ENCODE results near the gene CERS6. TPM values are rescaled to one million over a fixed set of nuclear protein-coding genes. Genes with fewer than 3 reads are reported as not detected.

Gene CERS6
- total and polyA plus RNA-seq, 10 of the 15 experiments (the other 5 are each of a cell fraction or from before 2014, with no cell fraction given): 1.3 to 20.4 (median 14.1) TPM

DNA sequence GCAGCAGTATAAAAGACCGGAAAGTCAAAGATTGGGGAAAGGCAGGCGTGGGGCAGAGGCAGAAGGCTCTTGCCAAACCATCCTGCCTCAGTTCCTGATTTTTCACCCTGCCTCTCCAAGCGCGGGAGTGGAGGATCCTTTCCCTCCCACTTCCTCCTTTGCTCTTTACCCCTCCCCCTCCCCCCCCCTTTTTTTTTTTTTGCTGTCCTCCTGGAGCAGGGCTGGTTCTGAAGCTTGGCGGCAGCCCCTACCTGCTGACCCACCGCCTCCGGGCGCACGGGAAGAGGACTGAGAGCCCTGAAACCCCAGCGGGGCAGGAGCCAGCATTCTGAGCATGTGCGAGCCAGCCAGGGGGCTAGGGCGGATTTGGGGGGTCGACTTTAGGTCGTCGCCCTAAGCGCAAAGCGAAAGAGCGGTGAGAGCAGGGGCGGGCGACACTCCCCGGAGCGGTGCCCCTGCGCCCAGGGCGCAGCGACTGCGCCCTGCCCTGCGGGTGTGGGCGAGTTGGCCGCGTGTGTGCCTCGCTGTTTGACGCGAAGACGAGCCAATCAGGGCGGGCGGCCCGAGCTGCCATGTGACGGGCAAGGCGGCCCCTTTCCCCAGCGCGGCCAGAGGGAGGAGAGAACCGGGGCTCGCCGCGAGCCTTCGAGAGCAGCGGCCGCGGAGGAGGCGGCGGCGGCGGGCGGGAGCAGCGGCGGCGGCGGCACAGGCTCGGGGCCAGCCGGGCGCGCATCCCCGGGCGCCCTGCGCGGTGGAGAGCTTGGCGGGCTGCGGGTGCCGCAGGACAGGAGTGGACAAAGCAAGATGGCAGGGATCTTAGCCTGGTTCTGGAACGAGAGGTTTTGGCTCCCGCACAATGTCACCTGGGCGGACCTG is at the start of gene CERS6 (continued):
- TF ChIP-seq, protein P1, sequence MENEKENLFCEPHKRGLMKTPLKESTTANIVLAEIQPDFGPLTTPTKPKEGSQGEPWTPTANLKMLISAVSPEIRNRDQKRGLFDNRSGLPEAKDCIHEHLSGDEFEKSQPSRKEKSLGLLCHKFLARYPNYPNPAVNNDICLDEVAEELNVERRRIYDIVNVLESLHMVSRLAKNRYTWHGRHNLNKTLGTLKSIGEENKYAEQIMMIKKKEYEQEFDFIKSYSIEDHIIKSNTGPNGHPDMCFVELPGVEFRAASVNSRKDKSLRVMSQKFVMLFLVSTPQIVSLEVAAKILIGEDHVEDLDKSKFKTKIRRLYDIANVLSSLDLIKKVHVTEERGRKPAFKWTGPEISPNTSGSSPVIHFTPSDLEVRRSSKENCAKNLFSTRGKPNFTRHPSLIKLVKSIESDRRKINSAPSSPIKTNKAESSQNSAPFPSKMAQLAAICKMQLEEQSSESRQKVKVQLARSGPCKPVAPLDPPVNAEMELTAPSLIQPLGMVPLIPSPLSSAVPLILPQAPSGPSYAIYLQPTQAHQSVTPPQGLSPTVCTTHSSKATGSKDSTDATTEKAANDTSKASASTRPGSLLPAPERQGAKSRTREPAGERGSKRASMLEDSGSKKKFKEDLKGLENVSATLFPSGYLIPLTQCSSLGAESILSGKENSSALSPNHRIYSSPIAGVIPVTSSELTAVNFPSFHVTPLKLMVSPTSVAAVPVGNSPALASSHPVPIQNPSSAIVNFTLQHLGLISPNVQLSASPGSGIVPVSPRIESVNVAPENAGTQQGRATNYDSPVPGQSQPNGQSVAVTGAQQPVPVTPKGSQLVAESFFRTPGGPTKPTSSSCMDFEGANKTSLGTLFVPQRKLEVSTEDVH (IDR thresholded peaks at IDR 0.05; ENCODE audit: low read depth, partially characterized antibody): no peak
- no peak for TF ChIP-seq NR2C2 (IDR thresholded peaks at IDR 0.05; ENCODE audit: borderline replicate concordance, control insufficient read depth, insufficient read length, low read depth)
- peak; percentile 69; the same call in 1 of the 2 replicates for TF ChIP-seq TCF3 (IDR thresholded peaks at IDR 0.05; ENCODE audit: borderline replicate concordance, insufficient read depth, low read depth, low read length)
- no peak for TF ChIP-seq HCFC1 (IDR thresholded peaks at IDR 0.05; ENCODE audit: low read length)
- TF ChIP-seq CBX5 (IDR thresholded peaks at IDR 0.05; ENCODE audit: low read depth): 0 out of 2 replicates have a peak, but pooled peaks have one; percentile 8
- TF ChIP-seq JUNB (IDR thresholded peaks at IDR 0.05): no peak
- no peak for TF ChIP-seq SIX5 (IDR thresholded peaks at IDR 0.05; ENCODE audit: low read depth, low read length, severe bottlenecking)
- no peak for TF ChIP-seq RCOR1 (conservative IDR thresholded peaks at IDR 0.05; ENCODE audit: low read depth, low read length)
- TF ChIP-seq, protein P2, sequence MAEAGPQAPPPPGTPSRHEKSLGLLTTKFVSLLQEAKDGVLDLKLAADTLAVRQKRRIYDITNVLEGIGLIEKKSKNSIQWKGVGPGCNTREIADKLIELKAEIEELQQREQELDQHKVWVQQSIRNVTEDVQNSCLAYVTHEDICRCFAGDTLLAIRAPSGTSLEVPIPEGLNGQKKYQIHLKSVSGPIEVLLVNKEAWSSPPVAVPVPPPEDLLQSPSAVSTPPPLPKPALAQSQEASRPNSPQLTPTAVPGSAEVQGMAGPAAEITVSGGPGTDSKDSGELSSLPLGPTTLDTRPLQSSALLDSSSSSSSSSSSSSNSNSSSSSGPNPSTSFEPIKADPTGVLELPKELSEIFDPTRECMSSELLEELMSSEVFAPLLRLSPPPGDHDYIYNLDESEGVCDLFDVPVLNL (IDR thresholded peaks at IDR 0.05; ENCODE audit: low read depth, low read length): 0 out of 2 replicates have a peak, but pooled peaks have one; percentile 42
- TF ChIP-seq NR2F1 (conservative IDR thresholded peaks at IDR 0.05): 0 out of 2 replicates have a peak, but pooled peaks have one; percentile 32
- TF ChIP-seq SREBF1 (IDR thresholded peaks at IDR 0.05; ENCODE audit: low read length): no peak
- TF ChIP-seq KLF5 (IDR thresholded peaks at IDR 0.05; ENCODE audit: partially characterized antibody): peak; percentile 60
- TF ChIP-seq POLR2A (IDR thresholded peaks at IDR 0.05; ENCODE audit: low read depth, low read length): peak; percentile 95
- no peak for TF ChIP-seq TCF7 (IDR thresholded peaks at IDR 0.05; ENCODE audit: borderline replicate concordance)
- peak; percentile 85 for TF ChIP-seq HDAC6 (IDR thresholded peaks at IDR 0.05; ENCODE audit: unreplicated experiment)
- no peak for TF ChIP-seq KAT2A (conservative IDR thresholded peaks at IDR 0.05; ENCODE audit: control insufficient read depth, low read depth, low read length)
- TF ChIP-seq, protein P3, sequence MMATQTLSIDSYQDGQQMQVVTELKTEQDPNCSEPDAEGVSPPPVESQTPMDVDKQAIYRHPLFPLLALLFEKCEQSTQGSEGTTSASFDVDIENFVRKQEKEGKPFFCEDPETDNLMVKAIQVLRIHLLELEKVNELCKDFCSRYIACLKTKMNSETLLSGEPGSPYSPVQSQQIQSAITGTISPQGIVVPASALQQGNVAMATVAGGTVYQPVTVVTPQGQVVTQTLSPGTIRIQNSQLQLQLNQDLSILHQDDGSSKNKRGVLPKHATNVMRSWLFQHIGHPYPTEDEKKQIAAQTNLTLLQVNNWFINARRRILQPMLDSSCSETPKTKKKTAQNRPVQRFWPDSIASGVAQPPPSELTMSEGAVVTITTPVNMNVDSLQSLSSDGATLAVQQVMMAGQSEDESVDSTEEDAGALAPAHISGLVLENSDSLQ (IDR thresholded peaks at IDR 0.05): peak; percentile 98
- 0 out of 2 replicates have a peak, but pooled peaks have one; percentile 8 for TF ChIP-seq NRF1 (conservative IDR thresholded peaks at IDR 0.05; ENCODE audit: low read depth, low read length)
- no peak for TF ChIP-seq PAX8 (IDR thresholded peaks at IDR 0.05)
- TF ChIP-seq, protein P4, sequence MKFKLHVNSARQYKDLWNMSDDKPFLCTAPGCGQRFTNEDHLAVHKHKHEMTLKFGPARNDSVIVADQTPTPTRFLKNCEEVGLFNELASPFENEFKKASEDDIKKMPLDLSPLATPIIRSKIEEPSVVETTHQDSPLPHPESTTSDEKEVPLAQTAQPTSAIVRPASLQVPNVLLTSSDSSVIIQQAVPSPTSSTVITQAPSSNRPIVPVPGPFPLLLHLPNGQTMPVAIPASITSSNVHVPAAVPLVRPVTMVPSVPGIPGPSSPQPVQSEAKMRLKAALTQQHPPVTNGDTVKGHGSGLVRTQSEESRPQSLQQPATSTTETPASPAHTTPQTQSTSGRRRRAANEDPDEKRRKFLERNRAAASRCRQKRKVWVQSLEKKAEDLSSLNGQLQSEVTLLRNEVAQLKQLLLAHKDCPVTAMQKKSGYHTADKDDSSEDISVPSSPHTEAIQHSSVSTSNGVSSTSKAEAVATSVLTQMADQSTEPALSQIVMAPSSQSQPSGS (IDR thresholded peaks at IDR 0.05; ENCODE audit: low read length): no peak
- TF ChIP-seq, protein P5, sequence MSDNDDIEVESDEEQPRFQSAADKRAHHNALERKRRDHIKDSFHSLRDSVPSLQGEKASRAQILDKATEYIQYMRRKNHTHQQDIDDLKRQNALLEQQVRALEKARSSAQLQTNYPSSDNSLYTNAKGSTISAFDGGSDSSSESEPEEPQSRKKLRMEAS (IDR thresholded peaks at IDR 0.05; ENCODE audit: low read depth, low read length): peak; percentile 93
- peak; percentile 57 to 87; a peak in 3 of 4 replicates for TF ChIP-seq BHLHE40 (IDR thresholded peaks at IDR 0.05; ENCODE audit: borderline replicate concordance in 1 of 2, low read depth in 2 of 2, low read length in 1 of 2)
- no peak for TF ChIP-seq ZNF274 (IDR thresholded peaks at IDR 0.05; ENCODE audit: insufficient read depth, insufficient read length)
- no peak for TF ChIP-seq MEF2A (IDR thresholded peaks at IDR 0.05; ENCODE audit: insufficient read depth, low read depth, low read length)

Measured in GM12878 (cell line).